PC-9 (cell line): ENCODE measurements around the gene ARAP3.

Experiments used
- EZH2 ChIP-seq: fragments of 200-600 bp; sonication (generic); IDR thresholded peaks from 2 replicates; pipeline ENCODE4 v1.8.0; 2017; ENCODE audit warnings: antibody characterized with exemption, low read depth
- TF ChIP-seq, protein P1 (sequence below): fragments of 200-600 bp; sonication (generic); conservative IDR thresholded peaks from 2 replicates; pipeline ENCODE4 v1.6.1; 2017; ENCODE audit warnings: mixed run types, antibody characterized with exemption, mild to moderate bottlenecking, moderate library complexity

DNA sequence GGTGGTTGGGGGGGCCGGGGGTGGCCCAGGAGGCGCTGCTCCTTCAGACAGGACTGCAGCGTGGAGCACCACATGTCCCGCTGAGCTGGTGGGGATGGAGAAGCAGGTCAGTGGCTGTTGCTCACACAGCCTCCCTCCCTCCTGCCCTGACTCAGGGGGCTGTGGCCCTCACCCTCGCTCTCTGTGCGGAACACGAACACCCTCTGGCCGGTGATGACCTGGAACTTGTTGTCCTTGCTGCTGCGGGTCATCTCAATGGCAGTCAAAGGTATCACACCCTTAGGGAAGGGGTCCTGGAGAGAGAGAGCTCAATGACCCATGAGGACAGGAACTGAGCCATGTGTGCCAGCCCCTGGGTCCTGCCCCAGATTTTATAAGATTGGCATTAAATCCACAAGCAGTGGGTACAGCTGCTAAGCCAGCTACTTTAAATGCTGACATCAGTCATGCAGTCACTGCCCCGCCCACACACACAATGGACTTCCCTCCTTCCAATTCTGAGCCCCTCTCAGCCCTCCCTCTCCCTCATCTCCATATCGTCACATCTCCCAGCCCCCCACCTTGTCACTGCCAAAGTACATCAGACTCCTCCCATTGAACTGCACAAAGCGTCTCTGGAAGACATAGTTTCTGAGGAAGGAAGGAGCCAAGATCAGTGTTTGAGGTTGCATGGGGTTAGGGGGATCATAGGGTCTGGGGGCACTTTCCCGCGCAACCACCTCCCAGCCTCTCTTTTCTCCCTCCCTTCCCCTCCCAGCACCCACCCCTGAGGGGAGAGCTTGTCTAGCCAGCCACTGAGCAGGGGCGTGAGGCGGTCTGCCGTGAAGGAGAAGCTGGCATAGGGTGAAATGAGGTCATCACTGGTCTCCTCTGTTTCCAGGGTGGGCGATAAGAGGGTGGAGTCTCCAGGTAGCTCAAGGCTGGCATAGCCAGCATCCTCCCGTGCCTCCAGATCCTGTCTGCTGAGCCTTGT, 8.9 kb downstream of the ARAP3 start:
- TF ChIP-seq, protein P1, sequence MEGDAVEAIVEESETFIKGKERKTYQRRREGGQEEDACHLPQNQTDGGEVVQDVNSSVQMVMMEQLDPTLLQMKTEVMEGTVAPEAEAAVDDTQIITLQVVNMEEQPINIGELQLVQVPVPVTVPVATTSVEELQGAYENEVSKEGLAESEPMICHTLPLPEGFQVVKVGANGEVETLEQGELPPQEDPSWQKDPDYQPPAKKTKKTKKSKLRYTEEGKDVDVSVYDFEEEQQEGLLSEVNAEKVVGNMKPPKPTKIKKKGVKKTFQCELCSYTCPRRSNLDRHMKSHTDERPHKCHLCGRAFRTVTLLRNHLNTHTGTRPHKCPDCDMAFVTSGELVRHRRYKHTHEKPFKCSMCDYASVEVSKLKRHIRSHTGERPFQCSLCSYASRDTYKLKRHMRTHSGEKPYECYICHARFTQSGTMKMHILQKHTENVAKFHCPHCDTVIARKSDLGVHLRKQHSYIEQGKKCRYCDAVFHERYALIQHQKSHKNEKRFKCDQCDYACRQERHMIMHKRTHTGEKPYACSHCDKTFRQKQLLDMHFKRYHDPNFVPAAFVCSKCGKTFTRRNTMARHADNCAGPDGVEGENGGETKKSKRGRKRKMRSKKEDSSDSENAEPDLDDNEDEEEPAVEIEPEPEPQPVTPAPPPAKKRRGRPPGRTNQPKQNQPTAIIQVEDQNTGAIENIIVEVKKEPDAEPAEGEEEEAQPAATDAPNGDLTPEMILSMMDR: no peak
- TF ChIP-seq EZH2: no peak
